ENCODE results near the gene CACNG3. TPM values are rescaled to one million over a fixed set of nuclear protein-coding genes. Genes with fewer than 3 reads are reported as not detected.

The CACNG3 gene
- total RNA-seq, 1 donor from 2014 or later = not detected

DNA sequence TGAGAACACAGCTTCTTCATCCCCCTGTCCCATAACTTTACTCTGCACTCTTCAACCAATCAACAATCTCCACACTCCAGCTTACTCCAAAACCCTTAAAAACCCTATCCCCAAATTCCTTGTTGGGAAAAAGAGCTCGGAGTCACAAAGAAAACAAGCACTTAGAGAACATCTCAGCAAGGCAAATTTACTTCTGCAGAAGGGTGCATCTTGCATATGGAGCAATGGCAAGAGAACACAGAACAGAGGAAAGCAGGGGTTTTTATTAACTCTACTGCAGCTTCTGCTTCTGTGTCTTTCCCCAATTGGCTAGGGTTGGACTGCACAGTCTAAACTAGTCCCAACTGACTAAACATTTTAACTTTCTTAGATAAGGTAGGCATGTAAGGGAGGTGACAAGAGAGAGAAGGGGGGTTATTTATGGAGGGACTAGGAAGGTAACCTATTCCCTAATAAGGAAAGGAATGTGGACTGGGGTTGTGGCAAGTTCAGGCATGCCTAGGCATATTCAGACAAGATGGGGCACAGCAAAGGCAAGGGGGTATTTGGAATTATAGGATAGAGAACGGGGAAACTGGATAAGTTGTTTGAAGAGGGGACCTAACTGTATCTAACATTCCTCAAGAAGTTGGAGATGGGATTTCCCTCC, 125.5 kb downstream of the CACNG3 start:
- H3K27ac Mint-ChIP-seq (ENCODE audit: unreplicated experiment) = no peak overlapping the region
- TF ChIP-seq CTCF (IDR thresholded peaks at IDR 0.05; ENCODE audit: unreplicated experiment) = no peak
- no peak overlapping the region for H3K4me3 Mint-ChIP-seq (ENCODE audit: unreplicated experiment)
- DNase-seq (ENCODE audit: low spot score) = no peak
- peaks cover 22% of the 10 kb centered on the region for H3K9me3 Mint-ChIP-seq (ENCODE audit: unreplicated experiment)
- H3K36me3 Mint-ChIP-seq (ENCODE audit: low read depth, unreplicated experiment) = peaks cover 20% of the 10 kb centered on the region
- peaks cover 6% of the 10 kb centered on the region for H3K27me3 Mint-ChIP-seq (ENCODE audit: unreplicated experiment)
- H3K4me1 Mint-ChIP-seq (ENCODE audit: unreplicated experiment) = peaks cover 14% of the 10 kb centered on the region

DNA sequence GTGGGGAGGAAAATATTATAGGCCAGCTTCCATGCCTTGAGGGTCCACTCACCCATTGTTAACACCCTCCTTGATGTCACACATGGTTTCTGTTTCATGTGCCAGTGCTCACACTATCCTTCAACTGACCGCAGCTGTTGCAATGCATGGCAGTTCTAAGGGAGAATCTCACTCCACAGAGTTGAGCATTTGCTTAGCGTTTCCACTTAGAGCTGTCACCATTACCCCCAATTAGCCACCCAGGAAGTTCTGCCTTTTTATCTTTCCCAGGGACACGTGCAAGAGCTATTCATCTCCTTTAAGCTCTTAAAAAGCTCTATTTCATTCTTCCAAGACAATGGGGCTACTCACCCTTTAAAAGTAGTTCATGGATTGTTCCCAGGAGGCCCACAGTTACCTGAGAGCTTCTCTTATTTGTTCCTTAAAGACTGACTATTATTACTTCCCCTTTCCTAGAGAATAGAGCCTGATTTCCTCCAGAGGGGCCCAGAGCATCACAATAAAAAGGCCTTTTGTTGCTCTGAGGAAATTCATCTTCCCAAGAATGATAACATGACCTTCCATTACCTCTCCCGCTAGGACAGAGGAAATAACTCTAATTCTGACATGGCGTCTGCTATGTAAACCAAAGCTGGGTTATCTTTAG, 126.8 kb downstream of the CACNG3 start:
- Mint-ChIP-seq H3K27me3 (ENCODE audit: unreplicated experiment) (peaks cover 6% of the 10 kb centered on the region), H3K4me1 (ENCODE audit: unreplicated experiment) (peaks cover 14% of the 10 kb centered on the region), H3K9me3 (ENCODE audit: unreplicated experiment) (peaks cover 18% of the 10 kb centered on the region), H3K36me3 (ENCODE audit: low read depth, unreplicated experiment) (peaks cover 13% of the 10 kb centered on the region), H3K27ac (ENCODE audit: unreplicated experiment) (no peak overlapping the region), H3K4me3 (ENCODE audit: unreplicated experiment) (no peak overlapping the region)
- DNase-seq (ENCODE audit: low spot score) = no peak
- TF ChIP-seq CTCF (IDR thresholded peaks at IDR 0.05; ENCODE audit: unreplicated experiment) = no peak

- Mint-ChIP-seq H3K4me1 (ENCODE audit: unreplicated experiment) (no peaks in the 10 kb centered on the region), H3K36me3 (ENCODE audit: low read depth, unreplicated experiment) (no peaks in the 10 kb centered on the region), H3K9me3 (ENCODE audit: unreplicated experiment) (no peaks in the 10 kb centered on the region), H3K27me3 (ENCODE audit: unreplicated experiment) (peaks cover 1% of the 10 kb centered on the region), H3K27ac (ENCODE audit: unreplicated experiment) (no peak overlapping the region), H3K4me3 (ENCODE audit: unreplicated experiment) (no peak overlapping the region)
- no peak for TF ChIP-seq CTCF (IDR thresholded peaks at IDR 0.05; ENCODE audit: unreplicated experiment)
- no peak for DNase-seq (ENCODE audit: low spot score)
Measured at GRCh38 chr16:24394341-24394740, 138.2 kb downstream of the CACNG3 start.

DNA sequence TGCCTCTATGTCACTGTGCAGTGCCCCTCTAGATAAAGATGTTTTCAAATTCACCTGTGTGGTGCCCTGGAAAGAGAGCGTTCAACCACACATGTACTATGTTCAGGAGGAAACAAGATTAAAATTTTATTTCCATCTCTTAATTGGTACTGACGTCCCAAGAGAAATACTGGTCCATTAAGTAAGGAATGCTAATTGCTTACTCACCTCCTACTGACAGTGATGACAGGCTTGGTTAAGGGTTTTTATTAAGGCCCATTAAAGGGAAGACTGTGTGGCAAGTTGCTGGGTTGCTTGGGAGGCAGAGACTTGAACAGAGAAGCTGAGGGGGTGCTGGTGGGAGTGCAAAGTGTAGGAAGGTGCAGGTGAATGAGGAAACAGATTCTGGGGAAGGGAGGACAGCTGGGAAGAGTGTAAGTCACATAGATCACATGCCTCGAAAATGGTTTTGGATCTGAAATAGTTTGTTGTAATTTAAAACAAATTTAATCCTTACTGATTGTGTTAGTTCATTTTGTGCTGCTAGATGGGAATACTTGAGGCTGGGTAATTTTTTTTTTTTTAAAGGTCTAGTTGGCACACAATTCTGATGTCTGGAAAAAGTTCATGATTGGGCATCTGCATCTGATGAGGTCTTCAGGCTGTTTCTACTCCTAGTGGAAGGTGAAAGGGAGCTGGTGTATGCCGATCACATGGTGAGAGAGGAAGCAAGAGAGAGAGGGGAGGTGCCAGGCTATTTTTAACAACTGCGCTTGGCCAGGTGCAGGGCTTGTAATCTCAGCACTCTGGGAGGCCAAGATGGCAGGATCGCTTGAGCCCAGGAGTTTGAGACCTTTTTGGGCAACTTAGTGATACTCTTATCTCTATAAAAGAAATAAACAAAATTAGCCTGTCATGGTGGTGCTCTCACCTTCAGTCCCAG, 140.5 kb downstream of the CACNG3 start:
- Mint-ChIP-seq H3K36me3 (ENCODE audit: low read depth, unreplicated experiment) (no peaks in the 10 kb centered on the region), H3K27ac (ENCODE audit: unreplicated experiment) (no peak overlapping the region), H3K9me3 (ENCODE audit: unreplicated experiment) (no peaks in the 10 kb centered on the region), H3K4me3 (ENCODE audit: unreplicated experiment) (no peak overlapping the region), H3K27me3 (ENCODE audit: unreplicated experiment) (peaks cover 1% of the 10 kb centered on the region), H3K4me1 (ENCODE audit: unreplicated experiment) (no peaks in the 10 kb centered on the region)
- TF ChIP-seq CTCF (IDR thresholded peaks at IDR 0.05; ENCODE audit: unreplicated experiment) = no peak
- no peak for DNase-seq (ENCODE audit: low spot score)

All from endothelial cell (in vitro differentiated cells).